GM12878 (cell line): ENCODE measurements around the gene TSPAN7. TPM values are rescaled to one million over a fixed set of nuclear protein-coding genes. Genes with fewer than 3 reads are reported as not detected.

Source experiments
- ATAC-seq: fragments of 200-7000 bp; cut with Tn5 transposase; 3 replicates; pipeline ENCODE4 v1.9.1; 2020; ENCODE audit warnings: mild to moderate bottlenecking, moderate library complexity
- BruUV-seq: library from RNA; stranded (reverse); fragments of 400-500 nt; replicated peaks from 2 replicates; lab custom pipeline; 2021; lab: Mats Ljungman, UMichigan
- CTCF ChIA-PET: fragments of 300-600 bp; sonication (Branson Sonifier 250); formaldehyde crosslinking; extraction: SDS; loops from one replicate; lab custom pipeline; 2021; ENCODE audit warnings: inconsistent platforms; lab: Yijun Ruan, JAX
- POLR2A ChIA-PET: fragments of 350-600 bp; formaldehyde crosslinking; extraction: SDS; loops from one replicate; lab custom pipeline; 2021; ENCODE audit warnings: inconsistent platforms; lab: Charles Lee
- RAD21 ChIA-PET: fragments of 300-600 bp; sonication (Branson Sonifier 250); formaldehyde crosslinking; loops from one replicate; lab custom pipeline; 2023; ENCODE audit warnings: antibody characterized with exemption; ENCODE audit not compliant: unreplicated experiment; lab: Charles Lee
- SMC1A ChIA-PET: fragments of 300-600 bp; sonication (Branson Sonifier 250); formaldehyde crosslinking; loops from one replicate; lab custom pipeline; 2023; ENCODE audit not compliant: unreplicated experiment, uncharacterized antibody; lab: Charles Lee
- DNase-seq: peaks from one replicate; pipeline ENCODE4 v3.0.0-alpha.2; 2011; ENCODE audit warnings: low read depth, low spot score
- FAIRE-seq: peaks from 3 replicates; lab custom pipeline; 2011; peaks lifted over from hg19 to GRCh38; lab: Jason Lieb, UNC
- H2AFZ ChIP-seq: 2 replicates; pipeline ENCODE4 v1.6.0; 2011; ENCODE audit warnings: low read depth, low read length, control low read depth; ENCODE audit not compliant: control insufficient read depth
- H3K27ac ChIP-seq: 2 replicates; pipeline ENCODE4 v1.5.1; 2011; ENCODE audit warnings: control low read depth; ENCODE audit not compliant: control insufficient read depth, insufficient read depth
- H3K27me3 ChIP-seq, 2 experiments: replicated peaks in 1 of 2; 2 replicates each; pipeline versions ENCODE4 v1.6.0 to v1.6.1; 2011; ENCODE audit warnings: low read length in 1 of 2; ENCODE audit not compliant: control insufficient read depth in 2 of 2, insufficient read depth in 2 of 2
- H3K36me3 ChIP-seq, 2 experiments: 2 replicates each; pipeline ENCODE4 v1.5.1; 2011; ENCODE audit warnings: low read length in 1 of 2; ENCODE audit not compliant: control insufficient read depth in 2 of 2, insufficient read depth in 2 of 2
- H3K4me1 ChIP-seq: 2 replicates; pipeline ENCODE4 v1.6.1; 2011; ENCODE audit warnings: mild to moderate bottlenecking, low read length, moderate library complexity, mixed read lengths; ENCODE audit not compliant: control insufficient read depth, insufficient read depth
- H3K4me2 ChIP-seq: 2 replicates; pipeline ENCODE4 v1.6.0; 2011; ENCODE audit warnings: control low read depth; ENCODE audit not compliant: control insufficient read depth, insufficient read depth
- H3K4me3 ChIP-seq: fragments of 200-600 bp; sonication (generic); 2 replicates; pipeline ENCODE4 v1.5.1; 2016
- H3K79me2 ChIP-seq: 2 replicates; pipeline ENCODE4 v1.6.0; 2011; ENCODE audit warnings: low read length; ENCODE audit not compliant: control insufficient read depth, insufficient read depth
- H3K9ac ChIP-seq: 2 replicates; pipeline ENCODE4 v1.8.0; 2011; ENCODE audit warnings: low read length, control low read depth, mixed read lengths; ENCODE audit not compliant: control insufficient read depth, insufficient read depth
- H3K9me3 ChIP-seq: replicated peaks from 3 replicates; pipeline ENCODE4 v1.5.1; 2011; ENCODE audit warnings: mild to moderate bottlenecking, low read length; ENCODE audit not compliant: control insufficient read depth, insufficient read depth
- H4K20me1 ChIP-seq: 2 replicates; pipeline ENCODE4 v1.6.0; 2011; ENCODE audit not compliant: control insufficient read depth, insufficient read depth
- CEBPB ChIP-seq, 2 experiments: fragments of 150-350 bp in 1 of 2; IDR thresholded peaks; 2 replicates each; pipeline ENCODE4 v1.6.1; 2012 to 2014; ENCODE audit warnings: low read depth in 2 of 2, low read length in 2 of 2, borderline replicate concordance in 1 of 2, inconsistent platforms in 1 of 2
- CHD1 ChIP-seq: IDR thresholded peaks from 2 replicates; pipeline ENCODE4 v1.6.1; 2012; ENCODE audit warnings: low read depth, low read length, improper control_type of control experiment
- CHD2 ChIP-seq: IDR thresholded peaks from 2 replicates; pipeline ENCODE4 v1.6.1; 2011; ENCODE audit warnings: low read depth, low read length, improper control_type of control experiment, borderline replicate concordance
- CREM ChIP-seq: IDR thresholded peaks from 2 replicates; pipeline ENCODE4 v1.6.1; 2014; ENCODE audit warnings: antibody characterized with exemption, low read depth
- EED ChIP-seq: sonication (generic); IDR thresholded peaks from 2 replicates; pipeline ENCODE4 v1.6.1; 2016; ENCODE audit warnings: antibody characterized with exemption, low read depth
- ETV6 ChIP-seq, 2 experiments: fragments of 450-650 bp in 1 of 2; IDR thresholded peaks in 1 of 2; conservative IDR thresholded peaks in 1 of 2; 2 replicates each; pipeline ENCODE4 v1.6.1; 2014; ENCODE audit warnings: antibody characterized with exemption in 1 of 2, borderline replicate concordance in 1 of 2, low read depth in 1 of 2, mild to moderate bottlenecking in 1 of 2, moderate library complexity in 1 of 2
- JUNB ChIP-seq: IDR thresholded peaks from 2 replicates; pipeline ENCODE4 v1.6.1; 2016; ENCODE audit warnings: antibody characterized with exemption, mild to moderate bottlenecking
- NFYA ChIP-seq: IDR thresholded peaks from 2 replicates; pipeline ENCODE4 v1.6.1; 2011; ENCODE audit warnings: low read depth, mild to moderate bottlenecking, low read length, improper control_type of control experiment, borderline replicate concordance
- POLR2A ChIP-seq: IDR thresholded peaks from 2 replicates; pipeline ENCODE4 v1.6.1; 2011; ENCODE audit warnings: low read depth, mild to moderate bottlenecking, low read length
- TCF12 ChIP-seq: IDR thresholded peaks from 2 replicates; pipeline ENCODE4 v1.6.1; 2011; ENCODE audit warnings: low read depth, mild to moderate bottlenecking, low read length
- ZSCAN29 ChIP-seq: fragments of 450-650 bp; IDR thresholded peaks from 2 replicates; pipeline ENCODE4 v1.6.1; 2017; ENCODE audit warnings: mild to moderate bottlenecking, moderate library complexity
- WGBS: methylation state at CpG from one replicate; pipeline ENCODE4 v1.1.6; 2016; ENCODE audit warnings: low lambda C conversion rate; ENCODE audit not compliant: insufficient replicate concordance, insufficient coverage; ENCODE audit errors: missing lambda C conversion rate; 5-methylcytosine and 5-hydroxymethylcytosine counted together
- in situ Hi-C: fragments of 300-500 bp; cut with MboI; formaldehyde crosslinking; loops from 9 replicates; pipeline ENCODE4 v1.14.3; 2018; ENCODE audit warnings: mixed read lengths
- intact Hi-C: fragments of 100-400 bp; cut with micrococcal nuclease; formaldehyde crosslinking; loops from one replicate; pipeline ENCODE4 v1.14.2; 2022; ENCODE audit not compliant: unreplicated experiment
- polyA plus RNA-seq, 11 experiments: library from polyadenylated mRNA; depleted of rRNA in 4 of 11; unstranded in 6 of 11; stranded (reverse) in 5 of 11; fragments of >200 nt; fragmentation: Nextera tagmentation in 4 of 11; fragmentation: Illumina TruSeq in 1 of 11; extraction: Ambion mirVana in 4 of 11; extraction: Trizol in 1 of 11; gene quantifications; 1 replicate in 1 of 11; 2 replicates in 10 of 11; pipeline versions ENCODE4 v1.2.1 to v1.2.3, GENCODE V29; 2011 to 2016; ENCODE audit warnings: inconsistent platforms in 2 of 11, missing spikeins in 2 of 11, low read depth in 1 of 11
- total RNA-seq, 4 experiments: library from RNA; depleted of rRNA in 3 of 4; stranded (reverse); fragments of >200 nt in 3 of 4; fragmentation: Illumina TruSeq in 1 of 4; extraction: Trizol in 1 of 4; gene quantifications; 2 replicates each; pipeline versions ENCODE4 v1.2.1 to v1.2.3, GENCODE V29; 2013 to 2021

TSPAN7 gene
- total and polyA plus RNA-seq, 10 of the 15 experiments (the other 5 are each of a cell fraction or from before 2014, with no cell fraction given), result 0.04 to 0.77 (median 0.14) TPM; not detected in 4

- in situ Hi-C loops, result no loop called here
- Histone ChIP-seq H3K4me3 (no peak overlapping the region), H3K27ac (no peak overlapping the region), H4K20me1 (no peaks in the 10 kb centered on the region), H3K9ac (no peak overlapping the region), H3K4me2 (no peak overlapping the region), H3K9me3 (no peaks in the 10 kb centered on the region), H3K36me3 (no peaks in the 10 kb centered on the region), H3K79me2 (no peaks in the 10 kb centered on the region), H2AFZ (no peak overlapping the region), H3K4me1 (no peaks in the 10 kb centered on the region), H3K27me3 (no peaks in the 10 kb centered on the region; a peak in 2 of 4 replicates)
- intact Hi-C loops, result no loop called here
- FAIRE-seq (no peak), DNase-seq (no peak), ATAC-seq (no peak)
- ChIA-PET POLR2A (no interaction called here), SMC1A (interaction anchor here (1.4 to 1.7 kb wide), 3 partner anchors 9 to 40 kb away, joined by 3 to 6 read pairs (median 3); no protein-coding TSS in a partner anchor), CTCF (no interaction called here), RAD21 (no interaction called here)
- TF ChIP-seq ETV6 (conservative IDR thresholded peaks at IDR 0.05 in 1 of 2, IDR thresholded peaks at IDR 0.05 in 1 of 2; ENCODE audit: borderline replicate concordance in 1 of 2, low read depth in 1 of 2) (no peak), TCF12 (no peak), CHD1 (no peak), CREM (no peak), NFYA (no peak), ZSCAN29 (no peak), POLR2A (no peak), CHD2 (no peak), JUNB (no peak), EED (no peak), CEBPB (IDR thresholded peaks at IDR 0.05; ENCODE audit: borderline replicate concordance in 1 of 2, low read depth in 2 of 2, low read length in 2 of 2) (no peak)
- 33% methylated on average over 4 of the region's 4 CpGs for WGBS
- BruUV-seq, result no TSS peak
These were observed 116.8 kb downstream of the TSPAN7 start for GRCh38 chrX:38678183-38678582.
